Fibroblast of lung (primary cell): ENCODE data around the gene TLX1. TPM values are rescaled to one million over a fixed set of nuclear protein-coding genes. Genes with fewer than 3 reads are reported as not detected.

Experiments
- DNase-seq, 2 donors: peaks; one replicate each; pipeline versions ENCODE4 v3.0.0 to v3.0.0-alpha.2; 2010; ENCODE audit warnings: low read depth in 2 of 2
- H2AFZ ChIP-seq: 2 replicates; pipeline ENCODE4 v1.5.1; 2012; ENCODE audit warnings: low read length, control low read depth, inconsistent platforms
- H3K27ac ChIP-seq: 2 replicates; pipeline ENCODE4 v1.5.1; 2011; ENCODE audit warnings: low read length, control low read depth; ENCODE audit not compliant: insufficient read depth
- H3K27me3 ChIP-seq: 2 replicates; pipeline ENCODE4 v1.5.1; 2011; ENCODE audit warnings: mild to moderate bottlenecking, low read length; ENCODE audit not compliant: control insufficient read depth, insufficient read depth
- H3K36me3 ChIP-seq: 2 replicates; pipeline ENCODE4 v1.5.1; 2011; ENCODE audit warnings: low read length; ENCODE audit not compliant: control insufficient read depth, insufficient read depth
- H3K4me1 ChIP-seq: 2 replicates; pipeline ENCODE4 v1.5.1; 2011; ENCODE audit warnings: low read length; ENCODE audit not compliant: control insufficient read depth, insufficient read depth; ENCODE audit errors: extremely low read depth
- H3K4me2 ChIP-seq: 2 replicates; pipeline ENCODE4 v1.5.1; 2011; ENCODE audit warnings: low read length, control low read depth; ENCODE audit not compliant: insufficient read depth; ENCODE audit errors: extremely low read depth
- H3K4me3 ChIP-seq, 4 experiments: fragments of 200-600 bp in 1 of 4; sonication (generic) in 1 of 4; replicated peaks in 1 of 4; 2 replicates each; pipeline ENCODE4 v1.5.1; 2011 to 2016; ENCODE audit warnings: low read length in 4 of 4, low read depth in 3 of 4, mild to moderate bottlenecking in 3 of 4, control low read depth in 2 of 4, inconsistent platforms in 1 of 4, mixed read lengths in 1 of 4; ENCODE audit not compliant: insufficient read depth in 1 of 4; ENCODE audit errors: control extremely low read depth in 1 of 4
- H3K79me2 ChIP-seq: 2 replicates; pipeline ENCODE4 v1.5.1; 2012; ENCODE audit warnings: mild to moderate bottlenecking, low read length, inconsistent platforms; ENCODE audit not compliant: control insufficient read depth, insufficient read depth
- H3K9ac ChIP-seq: 2 replicates; pipeline ENCODE4 v1.5.1; 2011; ENCODE audit warnings: mild to moderate bottlenecking, low read length, control low read depth; ENCODE audit not compliant: insufficient read depth
- H3K9me3 ChIP-seq: 2 replicates; pipeline ENCODE4 v1.5.1; 2012; ENCODE audit warnings: low read depth, low read length; ENCODE audit not compliant: control insufficient read depth, insufficient read depth
- H4K20me1 ChIP-seq: 2 replicates; pipeline ENCODE4 v1.5.1; 2011; ENCODE audit warnings: low read length; ENCODE audit not compliant: control insufficient read depth, insufficient read depth; ENCODE audit errors: extremely low read depth
- EZH2 ChIP-seq: IDR thresholded peaks from 2 replicates; pipeline ENCODE4 v1.5.1; 2012; ENCODE audit warnings: low read length, control low read depth, mild to moderate bottlenecking; ENCODE audit errors: missing control alignments
- polyA minus RNA-seq: library from RNA; depleted of rRNA, polyadenylated mRNA; stranded (reverse); fragments of >200 nt; gene quantifications from 2 replicates; pipeline ENCODE4 v1.2.3, GENCODE V29; 2011; ENCODE audit warnings: low replicate concordance
- polyA plus RNA-seq, 2 donors: library from polyadenylated mRNA; depleted of rRNA in 1 of 2; stranded (reverse) in 1 of 2; unstranded in 1 of 2; fragments of >200 nt; gene quantifications; 2 replicates each; pipeline ENCODE4 v1.2.1, GENCODE V29; 2011 to 2012; ENCODE audit warnings: missing spikeins in 1 of 2
- total RNA-seq: library from RNA; depleted of rRNA; stranded (reverse); fragments of >200 nt; gene quantifications from 2 replicates; pipeline ENCODE4 v1.2.1, GENCODE V29; 2014
- TF ChIP-seq, protein P1 (sequence below), 2 donors: IDR thresholded peaks in 1 of 2; conservative IDR thresholded peaks in 1 of 2; 1 replicate in 1 of 2; 2 replicates in 1 of 2; pipeline ENCODE4 v1.5.1; 2011 to 2012; ENCODE audit warnings: low read length in 2 of 2, control low read depth in 1 of 2, inconsistent platforms in 1 of 2, low read depth in 1 of 2, mild to moderate bottlenecking in 1 of 2

Gene TLX1
- total RNA-seq (not detected in 2 replicates), polyA plus RNA-seq (not detected in 2 replicates), polyA minus RNA-seq (not detected in 2 replicates)
- polyA plus RNA-seq (2012) = not detected in 2 replicates

DNA sequence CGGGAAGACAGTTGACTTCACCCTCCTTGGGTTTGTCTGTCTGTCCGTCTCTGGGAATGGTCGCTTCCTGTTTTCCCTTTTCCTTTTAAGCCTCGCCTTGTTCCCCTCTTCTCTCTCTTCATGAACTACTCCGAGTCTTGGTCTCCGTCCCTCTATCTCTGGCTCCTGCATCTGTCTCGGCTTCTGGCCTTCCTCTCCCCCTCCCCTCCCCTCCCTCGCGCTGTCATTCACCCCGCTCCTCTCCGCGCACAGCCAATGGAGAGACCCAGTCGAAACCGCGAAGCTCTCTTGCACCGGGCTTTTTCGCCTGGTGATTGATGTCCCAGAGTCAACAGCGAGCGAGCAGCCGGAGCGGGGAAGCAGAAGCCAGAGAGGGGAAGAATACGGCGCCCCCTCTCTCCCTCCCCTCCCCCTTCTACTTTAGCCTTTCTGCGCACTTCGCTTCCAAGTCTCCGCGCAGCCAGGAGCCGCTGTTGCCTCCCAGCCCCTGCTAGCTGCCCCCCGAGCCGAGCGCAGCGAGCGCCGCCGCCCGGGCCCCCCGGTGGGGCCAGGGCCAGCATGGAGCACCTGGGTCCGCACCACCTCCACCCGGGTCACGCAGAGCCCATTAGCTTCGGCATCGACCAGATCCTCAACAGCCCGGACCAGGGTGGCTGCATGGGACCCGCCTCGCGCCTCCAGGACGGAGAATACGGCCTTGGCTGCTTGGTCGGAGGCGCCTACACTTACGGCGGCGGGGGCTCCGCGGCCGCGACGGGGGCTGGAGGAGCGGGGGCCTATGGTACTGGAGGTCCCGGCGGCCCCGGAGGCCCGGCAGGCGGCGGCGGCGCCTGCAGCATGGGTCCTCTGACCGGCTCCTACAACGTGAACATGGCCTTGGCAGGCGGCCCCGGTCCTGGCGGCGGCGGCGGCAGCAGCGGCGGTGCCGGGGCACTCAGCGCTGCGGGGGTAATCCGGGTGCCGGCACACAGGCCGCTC lies at the start of gene TLX1:
Gene TLX1 (plus strand): TSS at position 317 of the 978 bp plus-strand sequence. CDS start 242 bp downstream, at position 559.
- no peaks in the 10 kb centered on the region for H3K9me3 ChIP-seq
- H4K20me1 ChIP-seq = no peaks in the 10 kb centered on the region
- H2AFZ ChIP-seq = no peak within 1 kb of the TSS
- H3K27me3 ChIP-seq = peaks cover 88% of the 10 kb centered on the region
- H3K4me3 ChIP-seq = no peak within 1 kb of the TSS
- no peaks in the 10 kb centered on the region for H3K36me3 ChIP-seq
- H3K9ac ChIP-seq = no peak within 1 kb of the TSS
- no peak within 1 kb of the TSS for H3K27ac ChIP-seq
- H3K4me2 ChIP-seq = no peak within 1 kb of the TSS
- TF ChIP-seq, protein P1, sequence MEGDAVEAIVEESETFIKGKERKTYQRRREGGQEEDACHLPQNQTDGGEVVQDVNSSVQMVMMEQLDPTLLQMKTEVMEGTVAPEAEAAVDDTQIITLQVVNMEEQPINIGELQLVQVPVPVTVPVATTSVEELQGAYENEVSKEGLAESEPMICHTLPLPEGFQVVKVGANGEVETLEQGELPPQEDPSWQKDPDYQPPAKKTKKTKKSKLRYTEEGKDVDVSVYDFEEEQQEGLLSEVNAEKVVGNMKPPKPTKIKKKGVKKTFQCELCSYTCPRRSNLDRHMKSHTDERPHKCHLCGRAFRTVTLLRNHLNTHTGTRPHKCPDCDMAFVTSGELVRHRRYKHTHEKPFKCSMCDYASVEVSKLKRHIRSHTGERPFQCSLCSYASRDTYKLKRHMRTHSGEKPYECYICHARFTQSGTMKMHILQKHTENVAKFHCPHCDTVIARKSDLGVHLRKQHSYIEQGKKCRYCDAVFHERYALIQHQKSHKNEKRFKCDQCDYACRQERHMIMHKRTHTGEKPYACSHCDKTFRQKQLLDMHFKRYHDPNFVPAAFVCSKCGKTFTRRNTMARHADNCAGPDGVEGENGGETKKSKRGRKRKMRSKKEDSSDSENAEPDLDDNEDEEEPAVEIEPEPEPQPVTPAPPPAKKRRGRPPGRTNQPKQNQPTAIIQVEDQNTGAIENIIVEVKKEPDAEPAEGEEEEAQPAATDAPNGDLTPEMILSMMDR (conservative IDR thresholded peaks at IDR 0.05 in 1 of 2, IDR thresholded peaks at IDR 0.05 in 1 of 2; ENCODE audit: low read depth in 1 of 2, low read length in 2 of 2) = no peak
- TF ChIP-seq EZH2 = peak; percentile 94
- no peaks in the 10 kb centered on the region for H3K4me1 ChIP-seq
- H3K79me2 ChIP-seq = no peaks in the 10 kb centered on the region
- DNase-seq = no peak

DNA sequence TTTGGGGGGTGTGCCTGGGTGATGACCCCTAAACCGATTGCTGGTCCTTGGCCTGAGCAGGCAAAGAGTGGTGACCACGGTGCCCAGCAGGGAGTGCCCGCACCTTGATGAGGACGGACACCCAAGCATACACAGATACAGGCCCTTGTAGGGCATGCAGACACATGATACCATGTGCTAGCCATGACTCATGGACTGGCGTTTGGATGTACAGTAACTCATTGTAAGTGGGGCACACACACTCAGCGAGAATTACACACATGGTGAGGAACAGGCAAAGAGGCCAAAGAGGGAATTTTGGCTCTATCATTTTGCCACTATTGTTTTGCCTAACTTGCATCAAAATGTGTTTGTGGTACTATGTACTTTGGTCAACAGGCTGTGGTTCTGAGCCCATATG lies 45.3 kb upstream of the TLX1 start:
- TF ChIP-seq EZH2 = no peak
- TF ChIP-seq, protein P1 (conservative IDR thresholded peaks at IDR 0.05 in 1 of 2, IDR thresholded peaks at IDR 0.05 in 1 of 2; ENCODE audit: low read depth in 1 of 2, low read length in 2 of 2) = no peak
- Histone ChIP-seq H3K27me3 (peaks cover 16% of the 10 kb centered on the region), H3K9ac (no peak overlapping the region), H4K20me1 (no peaks in the 10 kb centered on the region), H3K9me3 (no peaks in the 10 kb centered on the region), H3K4me3 (no peak overlapping the region), H3K4me2 (no peak overlapping the region), H3K4me1 (no peaks in the 10 kb centered on the region), H3K36me3 (no peaks in the 10 kb centered on the region), H3K27ac (no peak overlapping the region), H2AFZ (no peak overlapping the region), H3K79me2 (no peaks in the 10 kb centered on the region)
- DNase-seq = no peak

DNA sequence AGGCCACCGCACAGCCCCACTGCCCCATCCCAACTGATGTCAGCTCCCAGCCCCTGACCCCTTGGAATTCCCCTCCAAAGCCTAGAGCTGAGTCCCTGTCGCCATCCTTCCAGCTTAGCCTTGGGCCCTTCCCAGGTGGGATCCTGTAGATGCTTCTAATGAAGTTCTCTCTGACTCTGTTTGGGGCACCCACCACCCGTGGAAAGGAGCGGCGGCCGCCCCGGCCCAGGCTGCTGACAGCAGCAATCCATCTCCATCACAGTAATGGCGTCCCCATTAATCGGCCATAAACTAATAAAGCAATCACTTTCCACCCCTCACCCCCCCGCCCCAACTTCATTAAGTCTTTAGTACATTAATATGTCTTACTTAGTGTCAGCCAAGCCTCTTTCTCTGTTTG lies 43.7 kb upstream of the TLX1 start:
- no peak for TF ChIP-seq EZH2
- TF ChIP-seq, protein P1 (conservative IDR thresholded peaks at IDR 0.05 in 1 of 2, IDR thresholded peaks at IDR 0.05 in 1 of 2; ENCODE audit: low read depth in 1 of 2, low read length in 2 of 2) = no peak
- Histone ChIP-seq H2AFZ (no peak overlapping the region), H3K4me2 (no peak overlapping the region), H3K79me2 (no peaks in the 10 kb centered on the region), H3K4me1 (peaks cover 2% of the 10 kb centered on the region), H3K9me3 (no peaks in the 10 kb centered on the region), H4K20me1 (no peaks in the 10 kb centered on the region), H3K27ac (no peak overlapping the region), H3K9ac (no peak overlapping the region), H3K36me3 (no peaks in the 10 kb centered on the region), H3K27me3 (peaks cover 13% of the 10 kb centered on the region), H3K4me3 (no peak overlapping the region)
- DNase-seq = no peak
